Activated naive CD4-positive, alpha-beta T cell treated with anti-CD3 and anti-CD28 coated beads, Interleukin-2, amount 50 U/mL, for 16 hours (primary cell): ENCODE data around the gene HLA-G.
"Not testable (repeated sequence)": the region's sequence is repeated elsewhere in the genome, so short reads cannot be mapped to it uniquely, and the experiment has no call there.

ENCODE experiments used
- DNase-seq: peaks from one replicate; pipeline ENCODE4 v3.0.0-alpha.2; 2020

The HLA-G gene

DNA sequence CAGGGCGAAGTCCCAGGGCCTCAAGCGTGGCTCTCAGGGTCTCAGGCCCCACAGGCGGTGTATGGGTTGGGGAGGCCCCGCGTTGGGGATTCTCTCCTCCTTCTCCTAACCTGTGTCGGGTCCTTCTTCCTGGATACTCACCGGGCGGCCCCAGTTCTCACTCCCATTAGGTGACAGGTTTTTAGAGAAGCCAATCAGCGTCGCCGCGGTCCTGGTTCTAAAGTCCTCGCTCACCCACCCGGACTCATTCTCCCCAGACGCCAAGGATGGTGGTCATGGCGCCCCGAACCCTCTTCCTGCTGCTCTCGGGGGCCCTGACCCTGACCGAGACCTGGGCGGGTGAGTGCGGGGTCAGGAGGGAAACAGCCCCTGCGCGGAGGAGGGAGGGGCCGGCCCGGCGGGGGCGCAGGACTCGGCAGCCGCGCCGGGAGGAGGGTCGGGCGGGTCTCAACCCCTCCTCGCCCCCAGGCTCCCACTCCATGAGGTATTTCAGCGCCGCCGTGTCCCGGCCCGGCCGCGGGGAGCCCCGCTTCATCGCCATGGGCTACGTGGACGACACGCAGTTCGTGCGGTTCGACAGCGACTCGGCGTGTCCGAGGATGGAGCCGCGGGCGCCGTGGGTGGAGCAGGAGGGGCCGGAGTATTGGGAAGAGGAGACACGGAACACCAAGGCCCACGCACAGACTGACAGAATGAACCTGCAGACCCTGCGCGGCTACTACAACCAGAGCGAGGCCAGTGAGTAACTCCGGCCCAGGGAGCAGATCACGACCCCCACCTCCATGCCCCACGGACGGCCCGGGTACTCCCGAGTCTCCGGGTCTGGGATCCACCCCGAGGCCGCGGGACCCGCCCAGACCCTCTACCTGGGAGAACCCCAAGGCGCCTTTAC is at the start of gene HLA-G:
TSS of gene HLA-G (plus strand) at position 247 of the 892 bp plus-strand sequence. CDS start at position 267, 20 bp downstream.
- peak; percentile 19 for DNase-seq

DNA sequence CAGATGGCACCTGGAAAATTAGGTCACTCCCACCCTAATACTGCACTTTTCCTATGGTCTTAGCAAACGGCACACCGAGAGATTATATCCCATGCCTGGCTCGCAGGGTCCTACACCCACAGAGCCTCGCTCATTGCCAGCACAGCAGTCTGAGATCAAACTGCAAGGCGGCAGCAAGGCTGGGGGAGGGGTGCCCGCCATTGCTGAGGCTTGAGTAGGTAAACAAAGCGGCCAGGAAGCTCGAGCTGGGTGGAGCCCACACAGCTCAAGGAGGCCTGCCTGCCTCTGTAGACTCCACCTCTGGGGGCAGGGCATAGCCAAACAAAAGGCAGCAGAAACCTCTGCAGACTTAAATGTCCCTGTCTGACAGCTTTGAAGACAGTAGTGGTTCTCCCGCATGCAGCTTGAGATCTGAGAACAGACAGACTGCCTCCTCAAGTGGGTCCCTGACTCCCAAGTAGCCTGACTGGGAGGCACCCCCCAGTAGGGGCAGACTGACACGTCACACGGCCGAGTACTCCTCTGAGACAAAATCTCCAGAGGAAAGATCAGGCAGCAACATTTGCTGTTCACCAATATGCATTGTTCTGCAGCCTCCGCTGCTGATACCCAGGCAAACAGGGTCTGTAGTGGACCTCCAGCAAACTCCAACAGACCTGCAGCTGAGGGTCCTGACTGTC is 47.5 kb upstream of the HLA-G start:
- DNase-seq: not testable (repeated sequence)

DNA sequence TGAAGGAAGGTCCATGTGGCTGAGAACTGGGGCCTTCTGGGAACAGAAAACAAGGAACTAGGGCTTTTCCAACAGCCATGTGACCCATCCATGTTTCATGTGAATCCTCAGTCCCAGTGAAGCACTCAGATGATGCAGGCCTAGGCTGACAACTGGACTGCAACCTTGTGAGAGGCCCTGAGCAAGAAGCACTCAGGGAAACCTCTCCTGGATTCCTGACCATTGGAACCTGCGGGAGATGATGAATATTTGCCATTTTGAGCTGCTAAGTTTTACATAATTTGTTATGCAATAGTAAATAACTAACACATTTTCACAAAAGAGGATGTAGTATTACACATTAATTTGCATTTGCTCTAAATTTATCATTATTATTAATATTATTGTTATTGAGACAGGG is 38.4 kb upstream of the HLA-G start:
- DNase-seq: no peak

DNA sequence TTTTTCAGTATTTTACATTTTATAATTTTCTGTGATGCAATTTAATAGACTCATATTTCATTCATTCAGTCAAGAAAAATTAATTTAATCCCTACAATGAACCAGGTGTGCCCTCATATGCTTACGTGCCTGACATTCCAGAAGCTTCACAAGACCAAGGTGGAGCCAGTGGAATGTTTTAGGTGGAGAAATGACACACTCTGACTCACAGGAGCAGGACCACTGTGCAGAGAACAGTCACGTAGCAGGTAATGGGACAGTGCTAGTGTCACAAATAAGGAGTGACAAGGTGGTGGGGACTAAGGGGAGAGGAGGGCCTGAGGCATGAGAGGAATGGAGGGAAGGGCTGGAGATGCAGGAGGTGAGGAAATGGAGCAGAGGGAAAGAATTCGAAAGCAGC is 37.0 kb upstream of the HLA-G start:
- DNase-seq: no peak

DNA sequence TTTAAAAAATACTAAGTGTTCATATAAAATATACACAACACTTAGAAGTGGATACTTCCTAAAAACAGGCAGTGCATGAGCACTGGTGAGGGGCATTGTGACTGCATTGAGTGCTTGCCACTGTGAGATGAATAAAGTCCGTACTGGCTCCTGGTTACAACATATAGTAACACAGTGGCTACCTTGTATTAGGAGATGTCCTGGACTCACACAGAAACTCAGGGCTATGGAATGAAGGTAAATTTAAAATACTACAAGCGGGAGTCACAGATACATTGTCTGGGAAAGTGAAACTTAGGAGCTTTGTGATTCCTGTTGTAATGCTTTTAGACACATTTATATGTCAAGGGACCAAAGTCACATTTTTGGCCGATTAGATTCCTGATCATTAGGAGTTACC is 36.5 kb upstream of the HLA-G start:
- no peak for DNase-seq

GRCh38 chr6:29791786-29792122 is 35.9 kb upstream of the HLA-G start:
- no peak for DNase-seq

DNA sequence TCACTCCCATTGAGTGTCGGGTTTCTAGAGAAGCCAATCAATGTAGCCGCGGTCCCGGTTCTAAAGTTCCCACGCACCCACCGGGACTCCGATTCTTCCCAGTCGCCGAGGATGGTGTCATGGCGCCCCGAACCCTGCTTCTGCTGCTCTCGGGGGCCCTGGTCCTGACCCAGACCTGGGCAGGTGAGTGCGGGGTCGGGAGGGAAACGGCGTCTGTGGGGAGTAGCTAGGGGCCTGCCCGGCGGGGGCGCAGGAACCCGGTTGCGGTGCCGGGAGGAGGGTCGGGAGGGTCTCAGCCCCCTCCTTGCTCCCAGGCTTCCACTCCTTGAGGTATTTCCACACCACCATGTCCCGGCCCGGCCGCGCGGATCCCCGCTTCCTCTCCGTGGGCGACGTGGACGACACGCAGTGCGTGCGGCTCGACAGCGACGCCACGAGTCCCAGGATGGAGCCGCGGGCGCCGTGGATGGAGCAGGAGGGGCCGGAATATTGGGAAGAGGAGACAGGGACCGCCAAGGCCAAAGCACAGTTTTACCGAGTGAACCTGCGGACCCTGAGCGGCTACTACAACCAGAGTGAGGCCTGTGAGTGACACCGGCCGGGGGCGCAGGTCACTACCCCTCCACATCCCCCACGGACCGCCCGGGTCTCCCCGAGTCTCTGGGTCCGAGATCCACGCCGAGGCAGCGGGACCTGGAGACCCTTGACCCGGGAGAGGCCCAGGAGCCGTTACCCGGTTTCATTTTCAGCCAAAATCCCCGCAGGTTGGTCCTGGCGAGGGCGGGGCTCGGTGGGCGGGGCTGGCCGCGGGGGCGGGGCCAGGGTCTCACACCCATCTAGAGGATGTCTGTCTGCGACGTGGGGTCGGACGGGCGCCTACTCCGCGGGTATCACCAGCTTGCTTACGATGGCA is 35.2 kb upstream of the HLA-G start:
- peak; percentile 65 for DNase-seq

GRCh38 chr6:29793036-29793356 is 34.6 kb upstream of the HLA-G start:
- DNase-seq: no peak

DNA sequence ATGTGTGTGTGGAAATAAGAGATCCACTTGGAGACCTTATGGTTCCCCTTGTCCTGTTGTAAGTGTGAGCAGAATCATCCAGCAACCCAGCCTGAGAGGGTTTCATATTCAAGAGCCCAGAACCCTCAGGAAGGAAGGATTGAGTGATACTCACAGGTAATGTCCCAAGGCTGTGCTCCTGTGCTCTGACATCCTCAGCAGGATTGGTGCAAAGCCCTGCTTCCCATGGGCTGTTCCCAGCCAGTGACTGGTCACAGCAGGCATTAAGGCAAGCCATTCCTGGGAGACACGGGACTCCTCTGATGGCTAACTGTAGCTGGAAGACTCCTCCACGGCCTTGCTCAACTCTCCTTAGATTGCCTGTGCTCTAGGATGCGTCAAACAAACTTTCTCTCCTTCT is 33.8 kb upstream of the HLA-G start:
- DNase-seq: no peak

DNA sequence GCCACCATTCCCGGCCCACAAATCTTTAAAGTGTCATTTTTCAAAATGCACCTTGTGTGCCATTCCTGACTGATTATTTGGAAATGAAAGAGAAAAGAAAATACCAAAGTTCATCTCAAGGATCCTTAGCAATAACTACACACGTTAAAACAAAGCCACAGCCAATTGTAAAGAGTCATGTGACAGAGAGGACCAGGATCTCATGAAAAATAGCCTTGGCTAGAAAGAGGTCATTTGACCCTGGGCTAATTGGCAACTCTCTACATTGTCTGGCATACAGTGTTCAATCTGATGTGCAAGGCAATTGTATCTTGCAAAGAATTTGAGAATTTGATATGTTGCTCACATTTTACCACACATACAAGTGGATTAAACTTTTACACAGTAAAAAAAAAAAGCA is 31.6 kb upstream of the HLA-G start:
- no peak for DNase-seq

- DNase-seq: no peak
Measured at GRCh38 chr6:29797135-29797534, 30.5 kb upstream of the HLA-G start.

DNA sequence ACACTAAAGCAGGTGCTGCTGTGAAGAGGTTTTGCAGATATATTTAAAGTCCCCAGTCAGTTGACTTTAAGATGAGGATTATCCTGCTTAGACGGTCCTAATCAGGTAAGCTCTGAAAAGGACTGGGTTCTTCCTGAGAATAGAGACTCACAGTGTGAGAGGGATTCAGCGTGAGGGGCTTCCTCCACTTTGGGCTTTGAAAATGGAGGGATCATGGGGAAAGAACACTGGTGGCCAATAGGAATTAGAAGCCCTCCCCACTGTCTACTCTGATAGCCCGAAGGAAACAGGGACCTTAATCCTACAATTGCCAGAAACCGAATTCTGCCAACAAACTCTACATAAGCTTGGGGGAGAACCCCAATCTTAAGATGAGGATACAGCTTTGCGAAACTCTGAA is 29.7 kb upstream of the HLA-G start:
- DNase-seq: no peak

GRCh38 chr6:29800254-29800653 is 27.4 kb upstream of the HLA-G start:
- DNase-seq: no peak

- no peak for DNase-seq
Measured at GRCh38 chr6:29806387-29806786, 21.2 kb upstream of the HLA-G start.

- no peak for DNase-seq
Measured at GRCh38 chr6:29809249-29809648, 18.4 kb upstream of the HLA-G start.

- no peak for DNase-seq
Measured at GRCh38 chr6:29810371-29810770, 17.3 kb upstream of the HLA-G start.

DNA sequence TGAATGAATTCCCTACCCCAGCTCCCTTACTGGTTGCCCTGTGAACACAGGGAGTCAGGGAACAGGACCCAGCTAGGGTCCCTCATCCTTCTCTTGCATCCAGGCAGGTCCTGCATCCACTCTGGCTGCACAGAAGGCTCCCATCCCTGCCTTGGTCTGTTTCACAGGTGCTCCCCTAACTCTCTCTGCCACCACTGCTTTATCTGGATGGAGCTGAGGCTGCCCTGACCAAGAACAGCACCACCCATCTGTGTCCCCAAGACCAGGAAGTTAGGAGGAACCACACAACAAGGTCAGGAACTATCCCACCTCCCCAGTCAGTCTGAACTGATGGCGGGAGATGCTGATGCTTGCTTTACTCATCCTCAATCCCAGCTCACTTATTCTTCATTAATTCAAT is 16.2 kb upstream of the HLA-G start:
- no peak for DNase-seq

DNA sequence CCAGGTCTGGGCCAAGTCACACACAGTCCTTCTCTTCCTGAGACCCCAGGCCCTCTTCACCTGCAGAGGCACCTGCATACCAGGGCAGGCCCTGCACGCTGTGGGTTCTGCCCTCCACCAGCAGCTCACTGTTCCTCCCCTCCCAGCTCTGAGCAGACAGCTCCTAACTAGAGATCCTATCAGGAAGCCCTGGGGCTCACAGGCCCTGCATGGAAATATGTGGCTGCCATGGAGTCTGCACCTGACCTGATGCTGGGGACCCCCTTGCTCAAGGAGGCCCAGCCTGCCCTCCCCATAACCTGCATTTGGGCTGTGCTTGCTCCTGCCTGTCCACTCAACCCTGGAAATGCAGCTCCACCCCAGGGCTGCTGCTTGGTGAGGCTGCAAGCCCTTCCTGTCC is 14.6 kb upstream of the HLA-G start:
- DNase-seq: no peak

DNA sequence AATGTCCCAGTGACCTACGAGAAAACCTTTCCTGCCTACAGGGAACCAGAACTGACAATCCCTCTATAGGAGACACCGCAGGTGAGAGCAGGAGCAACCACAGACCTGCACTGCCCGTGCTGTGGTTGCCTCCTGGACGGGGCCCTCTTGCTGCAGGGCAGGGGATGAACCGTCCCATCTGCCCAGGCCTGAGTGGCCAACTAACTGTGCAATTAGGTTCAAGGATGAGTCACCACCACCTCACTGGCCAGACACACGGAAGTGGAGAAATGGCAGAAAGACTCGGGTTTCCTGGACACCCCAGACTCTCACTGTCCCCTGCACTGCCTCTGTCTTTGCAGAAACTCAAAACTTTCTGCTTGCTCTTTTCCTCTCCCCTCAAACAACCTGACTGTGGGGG is 13.8 kb upstream of the HLA-G start:
- DNase-seq: no peak

DNA sequence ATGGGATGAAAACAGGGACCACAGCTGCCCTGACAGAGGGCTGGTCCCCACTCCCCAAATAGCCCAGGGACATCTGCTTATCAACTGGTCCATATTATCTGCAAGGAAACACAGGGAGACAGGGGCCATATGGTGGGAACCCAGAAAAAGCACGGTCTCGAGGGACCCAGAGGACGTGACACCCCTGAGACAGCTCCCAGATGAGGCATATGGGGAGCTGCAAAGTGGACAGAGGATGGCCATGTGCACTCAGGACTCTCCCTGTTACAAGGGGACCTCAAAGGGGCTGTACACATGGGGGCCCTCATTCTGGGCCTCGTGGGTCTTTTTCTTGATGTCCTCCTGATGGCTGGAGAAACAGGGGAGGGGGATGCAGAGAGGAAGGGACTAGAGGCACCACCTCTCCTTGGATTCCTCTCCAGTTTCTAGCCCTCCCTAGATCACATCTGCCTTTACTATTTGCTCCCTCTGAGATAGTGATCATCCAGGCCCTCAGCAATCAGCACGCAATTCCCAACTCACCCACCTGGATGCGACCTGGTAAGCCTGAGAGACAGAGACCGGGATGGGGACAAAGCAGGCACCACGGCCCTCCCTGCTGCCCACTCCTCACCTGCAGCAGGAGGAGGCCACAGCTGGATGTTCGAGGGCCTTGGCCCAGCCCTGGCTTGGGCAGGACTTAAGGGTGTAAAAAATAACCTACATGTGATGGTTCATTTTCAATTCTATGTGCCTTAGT is 13.1 kb upstream of the HLA-G start:
- no peak for DNase-seq

GRCh38 chr6:29815118-29815750 is 12.4 kb upstream of the HLA-G start:
- no peak for DNase-seq

GRCh38 chr6:29816030-29816429 is 11.6 kb upstream of the HLA-G start:
- DNase-seq: no peak
